ENCODE data around the gene PCDHGC3. TPM values are rescaled to one million over a fixed set of nuclear protein-coding genes. Genes with fewer than 3 reads are reported as not detected.

The PCDHGC3 gene
- polyA plus RNA-seq (2013, experiment 1 of 2) = 113 TPM
- polyA plus RNA-seq (2013, experiment 2 of 2) = 116 TPM

GRCh38 chr5:141475625-141476131 is at the start of gene PCDHGC3:
PCDHGC3 (plus strand) TSS chr5:141475966; CDS start chr5:141476117, 151 bp downstream.
- Histone ChIP-seq H3K4ac (ENCODE audit: low read length) (no peak within 1 kb of the TSS), H2BK5ac (ENCODE audit: low read length) (peak within 1 kb of the TSS; percentile 44), H2BK15ac (ENCODE audit: low read length) (no peak within 1 kb of the TSS), H3K36me3 (replicated peaks in 1 of 2; ENCODE audit: control insufficient read depth in 2 of 2, insufficient read depth in 2 of 2, low read length in 2 of 2) (peaks cover 12 to 37% of the 10 kb centered on the region in 2 donors), H3K4me1 (ENCODE audit: control insufficient read depth in 2 of 2, insufficient read depth in 1 of 2, low read depth in 1 of 2, low read length in 2 of 2) (peaks cover 0 to 9% of the 10 kb centered on the region in 2 donors), H2BK120ac (ENCODE audit: low read depth, low read length) (no peak within 1 kb of the TSS), H2BK12ac (ENCODE audit: low read length) (peak within 1 kb of the TSS; percentile 76), H4K91ac (ENCODE audit: low read depth, low read length, poor library complexity) (no peak within 1 kb of the TSS), H3K4me3 (ENCODE audit: low read length in 2 of 2) (peak within 1 kb of the TSS; percentile 44 to 84), H2AFZ (ENCODE audit: low read length) (peak within 1 kb of the TSS; percentile 85), H3K18ac (ENCODE audit: low read length) (peak within 1 kb of the TSS; percentile 89), H3K9ac (ENCODE audit: low read depth, low read length, poor library complexity) (peak within 1 kb of the TSS; percentile 85), H3K9me3 (replicated peaks in 1 of 2; ENCODE audit: control insufficient read depth in 2 of 2, insufficient read depth in 1 of 2, low read depth in 1 of 2, low read length in 2 of 2) (peaks cover 17 to 39% of the 10 kb centered on the region in 2 donors), H3K79me1 (ENCODE audit: low read depth, low read length) (peaks cover 14% of the 10 kb centered on the region), H3K14ac (ENCODE audit: low read length) (peak within 1 kb of the TSS; percentile 1), H3K27ac (replicated peaks; ENCODE audit: low read length) (peak within 1 kb of the TSS; percentile 60), H3K4me2 (ENCODE audit: insufficient read depth, low read length, poor library complexity, severe bottlenecking) (peak within 1 kb of the TSS; percentile 95), H3K23ac (ENCODE audit: low read depth, low read length, poor library complexity) (peak within 1 kb of the TSS; percentile 8), H3K27me3 (ENCODE audit: control insufficient read depth in 3 of 3, insufficient read depth in 3 of 3, low read depth in 1 of 3, low read length in 3 of 3) (no peaks in the 10 kb centered on the region), H4K8ac (ENCODE audit: low read depth, low read length) (no peak within 1 kb of the TSS), H2AK5ac (ENCODE audit: low read depth, low read length) (peak within 1 kb of the TSS; percentile 82)
- DNase-seq (ENCODE audit: low spot score) = no peak
- no CpG with 5 or more reads among the region's 28 CpGs for WGBS, 2 donors (ENCODE audit: extremely low coverage in 2 of 2, insufficient read length in 2 of 2, insufficient replicate concordance in 1 of 2)

DNA sequence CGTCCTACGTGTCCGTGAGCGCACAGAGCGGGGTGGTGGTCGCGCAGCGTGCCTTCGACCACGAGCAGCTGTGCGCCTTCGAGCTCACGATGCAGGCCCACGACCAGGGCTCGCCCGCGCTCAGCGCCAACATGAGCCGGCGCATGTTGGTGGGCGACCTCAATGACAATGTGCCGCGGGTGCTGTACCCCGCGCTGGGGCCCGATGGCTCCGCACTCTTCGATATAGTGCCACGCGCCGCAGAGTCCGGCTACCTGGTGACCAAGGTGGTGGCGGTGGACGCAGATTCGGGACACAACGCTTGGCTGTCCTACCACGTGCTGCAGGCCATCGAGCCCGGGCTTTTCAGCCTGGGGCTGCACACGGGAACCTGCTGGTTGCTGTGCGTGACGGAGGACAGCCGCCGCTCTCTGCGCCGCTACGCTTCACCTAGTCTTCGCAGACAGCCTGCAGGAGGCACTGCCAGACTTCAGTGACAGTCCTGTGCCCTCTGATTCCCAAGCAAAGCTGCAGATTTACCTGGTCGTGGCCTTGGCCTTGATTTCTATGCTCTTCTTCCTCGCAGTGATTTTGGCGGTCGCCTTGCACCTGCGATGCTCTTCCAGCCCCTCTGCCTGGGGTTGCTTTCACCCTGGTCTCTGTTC is 47.9 kb upstream of the PCDHGC3 start:
- no peak overlapping the region for H2BK12ac ChIP-seq (ENCODE audit: low read length)
- H3K9ac ChIP-seq (ENCODE audit: low read depth, low read length, poor library complexity) = peak overlapping the region; percentile 18
- peaks cover 34 to 73% of the 10 kb centered on the region in 2 donors for H3K36me3 ChIP-seq (replicated peaks in 1 of 2; ENCODE audit: control insufficient read depth in 2 of 2, insufficient read depth in 2 of 2, low read length in 2 of 2)
- peak overlapping the region in 1 of 2 donors; percentile 31 for H3K4me3 ChIP-seq (ENCODE audit: low read length in 2 of 2)
- no peak overlapping the region for H3K14ac ChIP-seq (ENCODE audit: low read length)
- H2BK120ac ChIP-seq (ENCODE audit: low read depth, low read length) = no peak overlapping the region
- no peak overlapping the region for H2AK5ac ChIP-seq (ENCODE audit: low read depth, low read length)
- no peak overlapping the region for H4K91ac ChIP-seq (ENCODE audit: low read depth, low read length, poor library complexity)
- WGBS, 2 donors (ENCODE audit: extremely low coverage in 2 of 2, insufficient read length in 2 of 2, insufficient replicate concordance in 1 of 2) = no CpG with 5 or more reads among the region's 53 CpGs
- peak overlapping the region; percentile 11 for H3K23ac ChIP-seq (ENCODE audit: low read depth, low read length, poor library complexity)
- H3K4me1 ChIP-seq (ENCODE audit: control insufficient read depth in 2 of 2, insufficient read depth in 1 of 2, low read depth in 1 of 2, low read length in 2 of 2) = no peaks in the 10 kb centered on the region
- peaks cover 55 to 96% of the 10 kb centered on the region in 2 donors for H3K9me3 ChIP-seq (replicated peaks in 1 of 2; ENCODE audit: control insufficient read depth in 2 of 2, insufficient read depth in 1 of 2, low read depth in 1 of 2, low read length in 2 of 2)
- no peak for DNase-seq (ENCODE audit: low spot score)
- H2BK5ac ChIP-seq (ENCODE audit: low read length) = no peak overlapping the region
- H3K27ac ChIP-seq (replicated peaks; ENCODE audit: low read length) = no peak overlapping the region
- no peak overlapping the region for H3K4me2 ChIP-seq (ENCODE audit: insufficient read depth, low read length, poor library complexity, severe bottlenecking)
- no peak overlapping the region for H3K4ac ChIP-seq (ENCODE audit: low read length)
- no peaks in the 10 kb centered on the region for H3K27me3 ChIP-seq (ENCODE audit: control insufficient read depth in 3 of 3, insufficient read depth in 3 of 3, low read depth in 1 of 3, low read length in 3 of 3)
- H2BK15ac ChIP-seq (ENCODE audit: low read length) = no peak overlapping the region
- no peak overlapping the region for H4K8ac ChIP-seq (ENCODE audit: low read depth, low read length)
- H2AFZ ChIP-seq (ENCODE audit: low read length) = no peak overlapping the region
- H3K79me1 ChIP-seq (ENCODE audit: low read depth, low read length) = peaks cover 11% of the 10 kb centered on the region
- no peak overlapping the region for H3K18ac ChIP-seq (ENCODE audit: low read length)

DNA sequence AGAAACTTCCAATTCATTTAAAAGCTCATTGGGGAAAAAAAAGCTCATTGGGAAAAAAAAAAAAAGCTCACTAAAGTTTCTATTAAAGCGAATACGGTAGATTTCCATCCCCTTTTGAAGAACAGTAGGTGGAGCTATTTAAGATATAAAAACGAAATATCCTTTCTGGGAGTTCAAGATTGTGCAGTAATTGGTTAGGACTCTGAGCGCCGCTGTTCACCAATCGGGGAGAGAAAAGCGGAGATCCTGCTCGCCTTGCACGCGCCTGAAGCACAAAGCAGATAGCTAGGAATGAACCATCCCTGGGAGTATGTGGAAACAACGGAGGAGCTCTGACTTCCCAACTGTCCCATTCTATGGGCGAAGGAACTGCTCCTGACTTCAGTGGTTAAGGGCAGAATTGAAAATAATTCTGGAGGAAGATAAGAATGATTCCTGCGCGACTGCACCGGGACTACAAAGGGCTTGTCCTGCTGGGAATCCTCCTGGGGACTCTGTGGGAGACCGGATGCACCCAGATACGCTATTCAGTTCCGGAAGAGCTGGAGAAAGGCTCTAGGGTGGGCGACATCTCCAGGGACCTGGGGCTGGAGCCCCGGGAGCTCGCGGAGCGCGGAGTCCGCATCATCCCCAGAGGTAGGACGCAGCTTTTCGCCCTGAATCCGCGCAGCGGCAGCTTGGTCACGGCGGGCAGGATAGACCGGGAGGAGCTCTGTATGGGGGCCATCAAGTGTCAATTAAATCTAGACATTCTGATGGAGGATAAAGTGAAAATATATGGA is 45.2 kb upstream of the PCDHGC3 start, which contains the start of gene PCDHGA12:
Gene PCDHGA12, plus strand, starts transcription at position 176 of the 782 bp plus-strand sequence. Its CDS starts 253 bp downstream, at position 429.
- H3K14ac ChIP-seq (ENCODE audit: low read length) = no peak within 1 kb of the TSS
- H2BK120ac ChIP-seq (ENCODE audit: low read depth, low read length) = no peak within 1 kb of the TSS
- H3K36me3 ChIP-seq (replicated peaks in 1 of 2; ENCODE audit: control insufficient read depth in 2 of 2, insufficient read depth in 2 of 2, low read length in 2 of 2) = peaks cover 29 to 50% of the 10 kb centered on the region in 2 donors
- peak within 1 kb of the TSS; percentile 55 for H3K23ac ChIP-seq (ENCODE audit: low read depth, low read length, poor library complexity)
- H3K4me3 ChIP-seq (ENCODE audit: low read length in 2 of 2) = peak within 1 kb of the TSS in 1 of 2 donors; percentile 11
- no peak within 1 kb of the TSS for H2BK5ac ChIP-seq (ENCODE audit: low read length)
- no peaks in the 10 kb centered on the region for H3K4me1 ChIP-seq (ENCODE audit: control insufficient read depth in 2 of 2, insufficient read depth in 1 of 2, low read depth in 1 of 2, low read length in 2 of 2)
- no CpG with 5 or more reads among the region's 33 CpGs for WGBS, 2 donors (ENCODE audit: extremely low coverage in 2 of 2, insufficient read length in 2 of 2, insufficient replicate concordance in 1 of 2)
- H3K27me3 ChIP-seq (ENCODE audit: control insufficient read depth in 3 of 3, insufficient read depth in 3 of 3, low read depth in 1 of 3, low read length in 3 of 3) = no peaks in the 10 kb centered on the region
- H3K27ac ChIP-seq (replicated peaks; ENCODE audit: low read length) = no peak within 1 kb of the TSS
- peaks cover 53 to 74% of the 10 kb centered on the region in 2 donors for H3K9me3 ChIP-seq (replicated peaks in 1 of 2; ENCODE audit: control insufficient read depth in 2 of 2, insufficient read depth in 1 of 2, low read depth in 1 of 2, low read length in 2 of 2)
- H4K8ac ChIP-seq (ENCODE audit: low read depth, low read length) = no peak within 1 kb of the TSS
- no peak within 1 kb of the TSS for H4K91ac ChIP-seq (ENCODE audit: low read depth, low read length, poor library complexity)
- no peak within 1 kb of the TSS for H3K9ac ChIP-seq (ENCODE audit: low read depth, low read length, poor library complexity)
- no peak within 1 kb of the TSS for H3K18ac ChIP-seq (ENCODE audit: low read length)
- H3K79me1 ChIP-seq (ENCODE audit: low read depth, low read length) = peaks cover 12% of the 10 kb centered on the region
- H3K4me2 ChIP-seq (ENCODE audit: insufficient read depth, low read length, poor library complexity, severe bottlenecking) = no peak within 1 kb of the TSS
- H3K4ac ChIP-seq (ENCODE audit: low read length) = no peak within 1 kb of the TSS
- no peak for DNase-seq (ENCODE audit: low spot score)
- no peak within 1 kb of the TSS for H2BK12ac ChIP-seq (ENCODE audit: low read length)
- H2AK5ac ChIP-seq (ENCODE audit: low read depth, low read length) = no peak within 1 kb of the TSS
- no peak within 1 kb of the TSS for H2BK15ac ChIP-seq (ENCODE audit: low read length)
- no peak within 1 kb of the TSS for H2AFZ ChIP-seq (ENCODE audit: low read length)

GRCh38 chr5:141431286-141431685 is 44.5 kb upstream of the PCDHGC3 start:
- no peak overlapping the region for H3K4ac ChIP-seq (ENCODE audit: low read length)
- no peaks in the 10 kb centered on the region for H3K4me1 ChIP-seq (ENCODE audit: control insufficient read depth in 2 of 2, insufficient read depth in 1 of 2, low read depth in 1 of 2, low read length in 2 of 2)
- H2AK5ac ChIP-seq (ENCODE audit: low read depth, low read length) = no peak overlapping the region
- peak overlapping the region; percentile 55 for H3K23ac ChIP-seq (ENCODE audit: low read depth, low read length, poor library complexity)
- H4K8ac ChIP-seq (ENCODE audit: low read depth, low read length) = no peak overlapping the region
- no peak overlapping the region for H3K14ac ChIP-seq (ENCODE audit: low read length)
- no peak overlapping the region for H4K91ac ChIP-seq (ENCODE audit: low read depth, low read length, poor library complexity)
- H3K9ac ChIP-seq (ENCODE audit: low read depth, low read length, poor library complexity) = no peak overlapping the region
- no peak overlapping the region for H2BK15ac ChIP-seq (ENCODE audit: low read length)
- H3K27ac ChIP-seq (replicated peaks; ENCODE audit: low read length) = no peak overlapping the region
- WGBS, 2 donors (ENCODE audit: extremely low coverage in 2 of 2, insufficient read length in 2 of 2, insufficient replicate concordance in 1 of 2) = no CpG with 5 or more reads among the region's 37 CpGs
- no peak overlapping the region for H2BK120ac ChIP-seq (ENCODE audit: low read depth, low read length)
- H3K4me2 ChIP-seq (ENCODE audit: insufficient read depth, low read length, poor library complexity, severe bottlenecking) = no peak overlapping the region
- H3K18ac ChIP-seq (ENCODE audit: low read length) = no peak overlapping the region
- H3K79me1 ChIP-seq (ENCODE audit: low read depth, low read length) = peaks cover 12% of the 10 kb centered on the region
- H2AFZ ChIP-seq (ENCODE audit: low read length) = no peak overlapping the region
- H3K9me3 ChIP-seq (replicated peaks in 1 of 2; ENCODE audit: control insufficient read depth in 2 of 2, insufficient read depth in 1 of 2, low read depth in 1 of 2, low read length in 2 of 2) = peaks cover 48 to 70% of the 10 kb centered on the region in 2 donors
- H3K36me3 ChIP-seq (replicated peaks in 1 of 2; ENCODE audit: control insufficient read depth in 2 of 2, insufficient read depth in 2 of 2, low read length in 2 of 2) = peaks cover 27 to 42% of the 10 kb centered on the region in 2 donors
- H3K27me3 ChIP-seq (ENCODE audit: control insufficient read depth in 3 of 3, insufficient read depth in 3 of 3, low read depth in 1 of 3, low read length in 3 of 3) = no peaks in the 10 kb centered on the region
- DNase-seq (ENCODE audit: low spot score) = no peak
- no peak overlapping the region for H2BK5ac ChIP-seq (ENCODE audit: low read length)
- H3K4me3 ChIP-seq (ENCODE audit: low read length in 2 of 2) = peak overlapping the region in 1 of 2 donors; percentile 11
- no peak overlapping the region for H2BK12ac ChIP-seq (ENCODE audit: low read length)

All from neuronal stem cell (in vitro differentiated cells).